Effector memory CD4-positive, alpha-beta T cell (primary cell): ENCODE measurements around the gene KRAS.

ENCODE experiments used
- DNase-seq, 3 donors: peaks; one replicate each; pipeline ENCODE4 v3.0.0-alpha.2; 2020
- H3K27ac ChIP-seq: 2 replicates; pipeline ENCODE4 v1.7.0; 2013; ENCODE audit warnings: mild to moderate bottlenecking, low read length, moderate library complexity; ENCODE audit not compliant: insufficient read depth, poor library complexity, severe bottlenecking
- H3K27me3 ChIP-seq: replicated peaks from 2 replicates; pipeline ENCODE4 v1.7.0; 2013; ENCODE audit warnings: mild to moderate bottlenecking, low read length; ENCODE audit not compliant: insufficient read depth, control insufficient read depth, poor library complexity, severe bottlenecking
- H3K36me3 ChIP-seq: 2 replicates; pipeline ENCODE4 v1.7.0; 2013; ENCODE audit warnings: mild to moderate bottlenecking, low read length, moderate library complexity; ENCODE audit not compliant: control insufficient read depth, insufficient read depth
- H3K4me1 ChIP-seq: 2 replicates; pipeline ENCODE4 v1.7.0; 2013; ENCODE audit warnings: low read length, mild to moderate bottlenecking; ENCODE audit not compliant: control insufficient read depth, insufficient read depth, poor library complexity, severe bottlenecking
- H3K4me3 ChIP-seq: 2 replicates; pipeline ENCODE4 v1.7.0; 2013; ENCODE audit warnings: low read length, low read depth, mild to moderate bottlenecking; ENCODE audit not compliant: insufficient read depth, poor library complexity, severe bottlenecking
- H3K9me3 ChIP-seq: 2 replicates; pipeline ENCODE4 v1.7.0; 2013; ENCODE audit warnings: mild to moderate bottlenecking, low read length, moderate library complexity; ENCODE audit not compliant: control insufficient read depth

Gene KRAS

DNA sequence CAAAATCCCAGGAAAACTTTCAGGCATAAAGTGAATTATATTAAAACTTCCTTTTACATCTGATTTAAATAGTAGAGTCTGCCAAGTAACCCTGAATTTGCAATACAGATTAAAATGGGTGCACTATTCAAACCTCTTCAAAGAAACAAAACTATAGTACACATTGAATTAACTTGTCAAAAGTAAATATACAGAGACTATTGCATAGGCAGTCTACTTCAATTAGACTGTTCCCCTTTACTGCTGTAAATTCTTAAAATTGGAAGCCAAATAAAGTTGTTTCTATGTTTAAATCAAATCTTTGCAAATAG, 7.1 kb downstream of the KRAS start:
- peaks cover 22% of the 10 kb centered on the region for H3K36me3 ChIP-seq
- no peaks in the 10 kb centered on the region for H3K4me1 ChIP-seq
- H3K27me3 ChIP-seq, result no peaks in the 10 kb centered on the region
- no peak overlapping the region for H3K27ac ChIP-seq
- H3K9me3 ChIP-seq, result no peaks in the 10 kb centered on the region
- no peak overlapping the region for H3K4me3 ChIP-seq
- DNase-seq, result no peak

DNA sequence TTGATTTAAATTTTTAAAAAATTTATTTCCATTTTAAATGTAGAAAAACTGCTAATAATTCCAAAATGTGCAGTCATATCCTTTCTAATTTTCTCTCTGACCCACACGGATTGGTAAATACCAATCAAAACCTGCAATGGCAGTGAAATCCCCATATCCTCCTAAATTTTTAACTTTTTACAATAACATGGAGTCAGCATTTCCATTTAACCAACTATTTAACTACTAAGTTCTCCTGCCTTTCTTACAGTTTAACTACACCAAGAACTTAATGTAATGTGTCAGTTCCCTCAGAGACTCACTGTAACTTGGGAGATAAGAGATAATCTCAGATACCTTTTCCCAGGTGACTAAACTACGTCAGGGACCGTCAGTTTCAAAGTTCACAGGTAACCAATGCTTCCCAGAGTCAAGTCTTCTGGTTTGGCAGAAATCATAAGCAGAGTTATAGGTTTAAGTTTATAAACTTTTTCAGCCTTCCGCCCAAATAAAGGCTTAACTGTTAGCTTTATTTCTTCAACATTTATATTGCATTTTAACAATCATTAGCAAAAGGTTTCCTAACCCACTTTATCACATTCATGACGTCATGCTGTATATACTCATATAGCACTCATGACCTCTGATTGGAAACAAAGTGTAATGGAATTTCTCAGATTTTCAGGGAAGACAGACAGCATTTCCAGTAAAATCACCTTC, 7.6 kb downstream of the KRAS start:
- H3K9me3 ChIP-seq, result no peaks in the 10 kb centered on the region
- H3K4me3 ChIP-seq, result no peak overlapping the region
- H3K36me3 ChIP-seq, result peaks cover 22% of the 10 kb centered on the region
- H3K27ac ChIP-seq, result no peak overlapping the region
- no peaks in the 10 kb centered on the region for H3K27me3 ChIP-seq
- H3K4me1 ChIP-seq, result no peaks in the 10 kb centered on the region
- DNase-seq, result no peak

DNA sequence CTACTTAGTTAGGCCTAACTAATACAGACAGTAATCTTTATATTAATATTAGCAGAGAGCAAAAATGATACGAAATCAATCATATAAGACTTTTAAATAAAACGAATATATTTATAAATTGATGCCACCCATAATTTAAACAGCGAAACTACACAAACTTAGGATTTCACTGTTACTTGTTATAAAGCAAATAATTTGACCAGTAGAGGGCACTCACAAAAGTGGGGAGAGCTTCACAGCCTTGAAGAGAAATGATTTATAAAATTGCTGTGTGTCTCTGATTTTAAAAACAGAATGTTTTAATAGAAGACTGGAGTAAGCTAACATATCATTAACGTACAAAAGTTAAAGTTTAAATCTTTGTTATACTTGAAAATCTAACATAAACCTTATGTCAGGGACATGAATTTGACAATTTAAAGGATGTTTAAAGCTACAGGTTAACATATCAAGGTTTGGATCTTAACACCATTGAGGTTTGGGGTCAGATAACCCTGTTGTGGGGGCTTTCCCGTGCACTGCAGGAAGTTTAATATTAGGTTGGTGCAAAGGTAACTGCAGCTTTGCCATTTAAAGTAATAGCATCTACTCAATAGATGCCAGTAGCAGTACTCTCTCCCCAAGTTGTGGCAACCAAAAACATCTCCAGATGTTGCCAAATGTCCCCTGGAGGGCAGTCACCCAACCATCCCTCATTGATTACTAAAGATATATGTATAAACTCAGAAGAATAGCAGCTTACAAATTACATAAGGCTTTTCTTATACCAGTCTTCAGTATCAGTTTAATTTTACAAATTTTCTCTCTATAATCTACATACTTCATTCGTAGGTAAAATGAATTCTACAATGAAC, 9.3 kb downstream of the KRAS start:
- H3K4me3 ChIP-seq, result no peak overlapping the region
- no peaks in the 10 kb centered on the region for H3K4me1 ChIP-seq
- DNase-seq, result peak in 2 of 3 donors; percentile 6 to 9
- no peak overlapping the region for H3K27ac ChIP-seq
- no peaks in the 10 kb centered on the region for H3K9me3 ChIP-seq
- peaks cover 27% of the 10 kb centered on the region for H3K36me3 ChIP-seq
- no peaks in the 10 kb centered on the region for H3K27me3 ChIP-seq

DNA sequence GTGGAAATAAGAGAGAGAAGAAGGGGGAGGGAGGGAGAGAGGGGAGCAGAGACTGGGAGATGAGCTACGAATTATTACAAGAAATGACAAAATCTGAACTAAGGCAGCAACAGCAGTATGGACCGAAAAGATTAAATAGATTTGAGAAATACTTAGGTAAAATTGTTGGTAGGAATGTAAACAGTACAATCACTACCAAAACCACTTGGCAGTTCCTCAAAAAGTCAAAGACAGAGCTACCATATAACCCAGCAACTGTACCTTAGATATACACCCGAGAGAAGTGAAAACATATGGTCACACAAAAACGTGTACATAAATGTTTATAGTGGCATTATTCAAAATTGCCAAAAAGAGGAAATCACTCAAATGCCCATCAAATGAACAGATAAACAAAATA, 14.1 kb downstream of the KRAS start:
- Histone ChIP-seq H3K4me3 (no peak overlapping the region), H3K27ac (no peak overlapping the region), H3K36me3 (peaks cover 16% of the 10 kb centered on the region), H3K27me3 (no peaks in the 10 kb centered on the region), H3K9me3 (no peaks in the 10 kb centered on the region), H3K4me1 (no peaks in the 10 kb centered on the region)
- DNase-seq, result no peak

DNA sequence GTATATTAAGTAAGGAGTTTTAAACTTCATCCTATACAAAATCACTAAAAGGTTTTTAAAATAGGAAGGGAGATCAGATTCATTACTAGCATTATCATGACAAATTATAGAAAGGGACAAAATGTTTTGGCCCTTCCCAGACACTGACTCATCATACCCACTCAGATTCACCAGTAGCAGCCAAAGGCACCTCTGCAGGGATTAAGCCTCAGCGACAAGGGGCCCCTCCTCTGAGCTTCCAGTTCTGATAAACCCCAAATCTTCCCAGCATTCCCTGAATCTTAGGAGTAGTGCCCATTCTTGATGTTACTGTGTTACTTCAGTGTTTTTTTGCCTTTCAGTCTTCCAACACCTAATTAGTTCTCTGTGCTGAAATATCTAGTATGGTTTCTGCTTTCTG, 14.5 kb downstream of the KRAS start:
- no peaks in the 10 kb centered on the region for H3K27me3 ChIP-seq
- no peak overlapping the region for H3K4me3 ChIP-seq
- H3K4me1 ChIP-seq, result no peaks in the 10 kb centered on the region
- DNase-seq, result no peak
- H3K9me3 ChIP-seq, result no peaks in the 10 kb centered on the region
- H3K36me3 ChIP-seq, result peaks cover 19% of the 10 kb centered on the region
- H3K27ac ChIP-seq, result no peak overlapping the region

DNA sequence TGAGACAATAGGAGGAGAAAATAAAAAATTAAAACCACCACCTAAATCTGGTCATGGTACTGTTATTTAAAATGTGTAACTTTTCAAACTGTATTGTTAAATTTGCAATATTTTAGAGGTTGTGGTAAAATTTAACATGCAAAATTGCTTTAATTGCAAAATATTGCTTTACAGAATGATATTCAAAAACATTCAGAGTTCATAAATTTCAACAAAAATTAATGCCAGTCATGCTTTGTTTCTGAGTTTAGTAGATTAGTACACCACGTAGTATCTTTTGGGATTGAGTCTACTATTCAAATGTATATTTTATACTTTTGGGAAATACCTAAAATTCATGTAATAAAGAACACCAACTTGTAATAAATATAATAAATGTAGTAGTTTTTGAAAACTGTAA, 37.4 kb downstream of the KRAS start:
- Histone ChIP-seq H3K4me1 (no peaks in the 10 kb centered on the region), H3K27ac (no peak overlapping the region), H3K36me3 (no peaks in the 10 kb centered on the region), H3K27me3 (no peaks in the 10 kb centered on the region), H3K9me3 (no peaks in the 10 kb centered on the region), H3K4me3 (no peak overlapping the region)
- DNase-seq, result no peak

DNA sequence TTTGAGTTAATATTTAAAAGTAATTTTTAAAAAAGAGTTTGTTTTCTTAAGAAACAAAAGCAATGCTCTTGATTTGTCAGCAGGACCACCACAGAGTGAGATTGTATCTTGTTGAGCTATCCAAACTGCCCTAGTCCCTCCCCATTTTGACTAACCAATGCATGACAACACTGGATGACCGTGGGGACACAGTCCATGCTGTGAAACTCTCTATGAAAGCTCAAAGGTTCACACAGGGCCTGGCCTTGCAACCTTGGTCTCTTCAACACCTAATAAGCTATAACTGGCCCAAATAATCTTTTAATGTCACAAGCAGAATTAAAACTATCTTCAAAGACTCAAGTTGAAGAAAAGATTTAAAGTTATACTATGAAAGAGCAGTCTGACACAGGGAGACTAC, 42.2 kb downstream of the KRAS start:
- no peak overlapping the region for H3K27ac ChIP-seq
- no peak for DNase-seq
- H3K27me3 ChIP-seq, result no peaks in the 10 kb centered on the region
- H3K9me3 ChIP-seq, result no peaks in the 10 kb centered on the region
- H3K4me3 ChIP-seq, result no peak overlapping the region
- no peaks in the 10 kb centered on the region for H3K4me1 ChIP-seq
- peaks cover 13% of the 10 kb centered on the region for H3K36me3 ChIP-seq

DNA sequence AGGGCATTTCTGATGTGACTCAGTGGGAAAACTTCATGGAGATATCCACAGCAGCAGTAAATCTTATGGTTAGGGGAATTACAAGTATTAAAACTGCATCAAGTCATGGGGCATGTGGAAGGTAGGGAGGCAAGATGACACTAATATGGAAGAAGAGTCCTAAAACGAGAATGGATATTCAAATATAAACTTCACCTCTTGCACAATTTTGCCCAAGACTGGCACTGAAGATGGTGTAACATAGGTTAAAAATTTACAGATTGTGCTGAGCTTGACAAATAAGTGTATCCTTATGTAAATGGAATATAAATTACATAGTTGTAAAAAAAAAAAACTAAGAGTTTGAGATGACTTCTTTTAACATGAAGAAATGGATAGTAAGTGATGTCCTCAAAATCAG, 42.9 kb downstream of the KRAS start:
- no peaks in the 10 kb centered on the region for H3K27me3 ChIP-seq
- no peak for DNase-seq
- H3K9me3 ChIP-seq, result no peaks in the 10 kb centered on the region
- H3K4me1 ChIP-seq, result no peaks in the 10 kb centered on the region
- H3K27ac ChIP-seq, result no peak overlapping the region
- H3K36me3 ChIP-seq, result peaks cover 14% of the 10 kb centered on the region
- H3K4me3 ChIP-seq, result no peak overlapping the region

DNA sequence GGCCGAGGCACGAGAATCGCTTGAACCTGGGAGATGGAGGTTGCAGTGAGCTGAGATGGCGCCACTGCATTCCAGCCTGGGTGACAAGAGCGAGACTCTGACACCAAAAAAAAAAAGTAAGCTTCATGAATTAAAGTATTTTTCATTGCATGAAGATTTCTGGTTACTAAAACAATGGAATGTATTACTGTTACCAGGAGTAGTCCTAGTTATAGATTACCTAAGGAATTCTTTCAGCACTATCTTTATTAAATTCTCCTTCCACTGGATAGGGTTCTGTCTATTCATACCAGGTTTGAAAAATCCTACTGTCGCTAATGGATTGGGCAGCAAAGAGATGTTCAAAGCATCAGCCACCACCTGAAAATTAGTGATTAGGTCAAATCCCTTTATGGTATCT, 43.3 kb downstream of the KRAS start:
- Histone ChIP-seq H3K9me3 (no peaks in the 10 kb centered on the region), H3K27ac (no peak overlapping the region), H3K36me3 (peaks cover 17% of the 10 kb centered on the region)

DNA sequence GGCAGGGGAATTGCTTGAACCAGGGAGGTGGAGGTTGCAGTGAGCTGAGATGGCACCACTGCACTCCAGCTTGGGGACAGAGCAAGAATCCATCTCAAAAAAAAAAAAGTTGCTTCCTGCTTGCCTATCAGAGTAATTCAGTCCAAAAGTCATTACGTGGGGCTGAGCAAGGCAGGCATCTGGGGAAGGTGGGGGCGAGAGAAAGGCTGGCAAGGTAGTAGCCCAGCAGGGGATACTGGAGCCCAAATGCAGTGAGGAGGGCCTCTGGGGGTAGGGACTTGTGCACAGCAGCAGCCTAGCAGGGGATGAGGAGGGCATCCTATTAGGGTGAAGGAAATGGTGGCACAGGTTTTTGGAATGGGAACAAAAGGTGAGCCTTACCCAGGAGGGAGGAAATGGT, 48.6 kb downstream of the KRAS start:
- Histone ChIP-seq H3K9me3 (no peaks in the 10 kb centered on the region), H3K36me3 (peaks cover 9% of the 10 kb centered on the region), H3K4me3 (no peak overlapping the region), H3K4me1 (no peaks in the 10 kb centered on the region), H3K27me3 (no peaks in the 10 kb centered on the region), H3K27ac (no peak overlapping the region)
- DNase-seq, result no peak

More for the DNA sequence above, 43.3 kb downstream of the KRAS start:
- H3K4me1 ChIP-seq, result no peaks in the 10 kb centered on the region
- H3K4me3 ChIP-seq, result no peak overlapping the region
- no peak for DNase-seq
- H3K27me3 ChIP-seq, result no peaks in the 10 kb centered on the region
